Mesenchymal stem cell (in vitro differentiated cells and primary cell): Measurements from ENCODE around the gene FAM193B.
A peak's percentile ranks its signal among the peaks of the same experiment; 100 is the strongest.

ENCODE experiments used
- DNase-seq: peaks from one replicate; pipeline ENCODE4 v3.0.0-alpha.2; 2013
- H2AFZ ChIP-seq: one replicate; pipeline ENCODE4 v1.6.1; 2013; ENCODE audit warnings: low read depth, mild to moderate bottlenecking, control low read depth, inconsistent platforms, low read length, moderate library complexity
- H2AK5ac ChIP-seq: 2 replicates; pipeline ENCODE4 v1.6.1; 2013; ENCODE audit warnings: low read length, moderate library complexity, mild to moderate bottlenecking, inconsistent platforms; ENCODE audit not compliant: severe bottlenecking
- H2BK120ac ChIP-seq: one replicate; pipeline ENCODE4 v1.6.1; 2013; ENCODE audit warnings: low read depth, mild to moderate bottlenecking, inconsistent platforms, low read length, moderate library complexity
- H2BK12ac ChIP-seq, 2 experiments: one replicate each; pipeline ENCODE4 v1.6.1; 2013; ENCODE audit warnings: inconsistent platforms in 2 of 2, low read length in 2 of 2, mild to moderate bottlenecking in 2 of 2, moderate library complexity in 2 of 2, control low read depth in 1 of 2
- H2BK15ac ChIP-seq: one replicate; pipeline ENCODE4 v1.6.1; 2013; ENCODE audit warnings: mild to moderate bottlenecking, low read depth, inconsistent platforms; ENCODE audit not compliant: poor library complexity, severe bottlenecking
- H2BK5ac ChIP-seq: 2 replicates; pipeline ENCODE4 v1.6.1; 2013; ENCODE audit warnings: low read depth, mild to moderate bottlenecking, low read length, control low read depth, inconsistent platforms; ENCODE audit not compliant: poor library complexity, severe bottlenecking
- H3K14ac ChIP-seq, 2 experiments: one replicate each; pipeline ENCODE4 v1.6.1; 2013; ENCODE audit warnings: inconsistent platforms in 2 of 2, low read length in 2 of 2, control low read depth in 1 of 2, mild to moderate bottlenecking in 1 of 2, moderate library complexity in 1 of 2
- H3K18ac ChIP-seq, 2 experiments: one replicate each; pipeline ENCODE4 v1.6.1; 2013; ENCODE audit warnings: inconsistent platforms in 2 of 2, low read length in 2 of 2, control low read depth in 1 of 2, low read depth in 1 of 2, mild to moderate bottlenecking in 1 of 2
- H3K23ac ChIP-seq, 2 experiments: one replicate each; pipeline ENCODE4 v1.6.1; 2013; ENCODE audit warnings: inconsistent platforms in 2 of 2, low read length in 2 of 2, mild to moderate bottlenecking in 2 of 2, moderate library complexity in 2 of 2, control low read depth in 1 of 2
- H3K27ac ChIP-seq: 2 replicates; pipeline ENCODE4 v1.5.1; 2013; ENCODE audit warnings: mild to moderate bottlenecking, moderate library complexity, low read length, control low read depth, inconsistent platforms; ENCODE audit not compliant: poor library complexity, severe bottlenecking
- H3K27me3 ChIP-seq, 2 experiments: 2 replicates each; pipeline versions ENCODE4 v1.6.1 to v1.7.0; 2013; ENCODE audit warnings: low read length in 2 of 2, mild to moderate bottlenecking in 2 of 2, moderate library complexity in 2 of 2, control low read depth in 1 of 2, inconsistent platforms in 1 of 2; ENCODE audit not compliant: control insufficient read depth in 1 of 2, insufficient read depth in 1 of 2
- H3K36me3 ChIP-seq, 2 experiments: 2 replicates each; pipeline versions ENCODE4 v1.6.1 to v1.7.0; 2013; ENCODE audit warnings: low read length in 2 of 2, control low read depth in 1 of 2, inconsistent platforms in 1 of 2, low read depth in 1 of 2, mild to moderate bottlenecking in 1 of 2; ENCODE audit not compliant: insufficient read depth in 2 of 2, control insufficient read depth in 1 of 2
- H3K4ac ChIP-seq, 2 experiments: one replicate each; pipeline ENCODE4 v1.6.1; 2013; ENCODE audit warnings: inconsistent platforms in 2 of 2, low read length in 2 of 2, mild to moderate bottlenecking in 2 of 2, moderate library complexity in 2 of 2, control low read depth in 1 of 2, low read depth in 1 of 2
- H3K4me1 ChIP-seq: 2 replicates; pipeline ENCODE4 v1.6.1; 2013; ENCODE audit warnings: low read depth, low read length, control low read depth; ENCODE audit not compliant: control insufficient read depth, insufficient read depth
- H3K4me2 ChIP-seq: 2 replicates; pipeline ENCODE4 v1.6.1; 2013; ENCODE audit warnings: low read length, mild to moderate bottlenecking, inconsistent platforms; ENCODE audit not compliant: poor library complexity, severe bottlenecking
- H3K4me3 ChIP-seq, 2 experiments: 2 replicates each; pipeline versions ENCODE4 v1.5.1 to v1.7.0; 2013; ENCODE audit warnings: low read length in 2 of 2, mild to moderate bottlenecking in 2 of 2, control low read depth in 1 of 2, low read depth in 1 of 2; ENCODE audit not compliant: insufficient read depth in 1 of 2
- H3K79me1 ChIP-seq: replicated peaks from 2 replicates; pipeline ENCODE4 v1.6.1; 2013; ENCODE audit warnings: mild to moderate bottlenecking, control low read depth, low read length, inconsistent platforms; ENCODE audit not compliant: poor library complexity, severe bottlenecking
- H3K9ac ChIP-seq: 2 replicates; pipeline ENCODE4 v1.7.0; 2013; ENCODE audit warnings: mild to moderate bottlenecking, low read length, moderate library complexity
- H3K9me3 ChIP-seq: 2 replicates; pipeline ENCODE4 v1.7.0; 2013; ENCODE audit warnings: mild to moderate bottlenecking, low read length; ENCODE audit not compliant: control insufficient read depth
- H4K8ac ChIP-seq: one replicate; pipeline ENCODE4 v1.6.1; 2013; ENCODE audit warnings: inconsistent platforms, mild to moderate bottlenecking, low read length, moderate library complexity
- H4K91ac ChIP-seq: one replicate; pipeline ENCODE4 v1.6.1; 2013; ENCODE audit warnings: mild to moderate bottlenecking, low read length, inconsistent platforms
- WGBS: methylation state at CpG from one replicate; pipeline ENCODE4 v1.1.7; 2013; ENCODE audit warnings: mixed read lengths; 5-methylcytosine and 5-hydroxymethylcytosine counted together

FAM193B gene

DNA sequence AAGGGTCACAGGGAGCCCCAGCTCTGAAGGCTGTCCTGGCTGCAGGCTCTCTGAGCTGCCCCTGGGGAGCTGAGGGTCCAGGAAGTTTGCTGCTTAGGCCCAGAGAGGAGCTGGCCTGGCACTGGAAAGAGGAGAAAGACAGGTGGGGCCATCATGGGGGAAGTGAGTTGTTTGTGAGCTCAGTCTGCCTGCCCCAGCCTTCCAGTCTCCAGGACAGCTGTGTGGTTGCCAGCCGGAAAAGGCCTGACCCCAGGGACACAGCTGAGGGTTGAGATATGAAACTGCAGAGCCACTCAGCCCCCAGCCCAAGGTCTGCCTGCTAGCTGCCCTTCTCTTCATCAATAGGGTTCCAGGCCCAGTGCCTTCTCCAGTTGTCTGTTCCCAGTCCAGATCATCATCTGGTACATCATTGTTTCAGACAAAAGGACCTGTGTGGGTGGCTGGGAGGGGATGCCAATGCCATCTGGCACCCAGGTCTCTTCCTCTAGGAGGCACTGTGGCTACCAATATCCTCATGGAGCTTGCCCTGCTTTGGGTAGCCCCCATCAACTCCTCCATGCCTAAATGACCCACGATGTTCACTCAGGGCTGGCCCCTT, 33.3 kb downstream of the FAM193B start:
- Histone ChIP-seq H3K4me2 (no peak overlapping the region), H3K23ac (no peak overlapping the region), H3K9me3 (no peaks in the 10 kb centered on the region), H2BK15ac (no peak overlapping the region), H2AK5ac (no peak overlapping the region), H3K27ac (no peak overlapping the region), H3K4me1 (peaks cover 9% of the 10 kb centered on the region), H2BK120ac (no peak overlapping the region), H3K18ac (no peak overlapping the region), H4K91ac (no peak overlapping the region), H3K14ac (no peak overlapping the region), H2AFZ (no peak overlapping the region), H3K27me3 (no peaks in the 10 kb centered on the region), H3K79me1 (peaks cover 49% of the 10 kb centered on the region), H4K8ac (no peak overlapping the region), H3K9ac (no peak overlapping the region), H3K36me3 (peaks cover 58 to 66% of the 10 kb centered on the region in 2 experiments), H2BK5ac (no peak overlapping the region), H3K4me3 (no peak overlapping the region), H3K4ac (no peak overlapping the region), H2BK12ac (no peak overlapping the region)
- WGBS = 100% methylated on average over 2 of the region's 2 CpGs
- DNase-seq = no peak

GRCh38 chr5:177520271-177520670, 34.1 kb downstream of the FAM193B start:
- Histone ChIP-seq H3K14ac (no peak overlapping the region), H2BK120ac (no peak overlapping the region), H3K36me3 (peaks cover 58 to 64% of the 10 kb centered on the region in 2 experiments), H4K91ac (no peak overlapping the region), H3K4me2 (no peak overlapping the region), H4K8ac (no peak overlapping the region), H2BK5ac (no peak overlapping the region), H3K27me3 (no peaks in the 10 kb centered on the region), H3K27ac (no peak overlapping the region), H2BK12ac (no peak overlapping the region), H3K18ac (no peak overlapping the region), H3K9me3 (no peaks in the 10 kb centered on the region), H2AFZ (no peak overlapping the region), H3K4me3 (no peak overlapping the region), H3K4me1 (peaks cover 14% of the 10 kb centered on the region), H2AK5ac (no peak overlapping the region), H3K79me1 (peaks cover 48% of the 10 kb centered on the region), H3K4ac (no peak overlapping the region), H2BK15ac (no peak overlapping the region), H3K9ac (no peak overlapping the region), H3K23ac (no peak overlapping the region)
- 99% methylated on average over 3 of the region's 3 CpGs for WGBS
- DNase-seq = no peak

GRCh38 chr5:177519463-177520235, 34.7 kb downstream of the FAM193B start:
- peak overlapping the region; percentile 56 for H3K9ac ChIP-seq
- no peak overlapping the region for H3K4ac ChIP-seq
- WGBS = 86% methylated on average over 13 of the region's 13 CpGs
- no peak overlapping the region for H2BK12ac ChIP-seq
- no peak overlapping the region for H2BK15ac ChIP-seq
- peaks cover 49% of the 10 kb centered on the region for H3K79me1 ChIP-seq
- H2AK5ac ChIP-seq = no peak overlapping the region
- no peaks in the 10 kb centered on the region for H3K27me3 ChIP-seq
- no peak overlapping the region for H2BK5ac ChIP-seq
- no peak overlapping the region for H3K4me3 ChIP-seq
- H3K4me2 ChIP-seq = no peak overlapping the region
- peak overlapping the region; percentile 28 for H4K8ac ChIP-seq
- H3K14ac ChIP-seq = no peak overlapping the region
- H3K36me3 ChIP-seq = peaks cover 58 to 64% of the 10 kb centered on the region in 2 experiments
- no peak overlapping the region for H3K27ac ChIP-seq
- H4K91ac ChIP-seq = no peak overlapping the region
- H2AFZ ChIP-seq = no peak overlapping the region
- no peak overlapping the region for H3K18ac ChIP-seq
- H3K9me3 ChIP-seq = no peaks in the 10 kb centered on the region
- no peak overlapping the region for H3K23ac ChIP-seq
- no peak overlapping the region for H2BK120ac ChIP-seq
- no peak for DNase-seq
- peaks cover 17% of the 10 kb centered on the region for H3K4me1 ChIP-seq
